GM19467 (cell line): ENCODE data around the gene HLA-DQB1.
"Not testable (repeated sequence)": the region's sequence is repeated elsewhere in the genome, so short reads cannot be mapped to it uniquely, and the experiment has no call there.

Experiments used
- ATAC-seq: cut with Tn5 transposase; IDR thresholded peaks from one replicate; pipeline ENCODE4 v1.9.1; 2021; ENCODE audit warnings: mild to moderate bottlenecking, moderate library complexity; ENCODE audit not compliant: unreplicated experiment

The HLA-DQB1 gene

GRCh38 chr6:32664354-32664753, 2.1 kb downstream of the HLA-DQB1 start:
- no peak for ATAC-seq

GRCh38 chr6:32662836-32663235, 3.6 kb downstream of the HLA-DQB1 start:
- ATAC-seq, result no peak

- ATAC-seq, result no peak
These were observed 4.4 kb downstream of the HLA-DQB1 start for GRCh38 chr6:32662099-32662498.

GRCh38 chr6:32659856-32660595, 6.4 kb downstream of the HLA-DQB1 start:
- ATAC-seq, result peak; percentile 86

GRCh38 chr6:32658268-32658897, 8.1 kb downstream of the HLA-DQB1 start:
- ATAC-seq, result no peak

GRCh38 chr6:32657819-32658218, 8.6 kb downstream of the HLA-DQB1 start:
- not testable (repeated sequence) for ATAC-seq

GRCh38 chr6:32657329-32657728, 9.1 kb downstream of the HLA-DQB1 start:
- not testable (repeated sequence) for ATAC-seq

- ATAC-seq, result no peak
These were observed 11.2 kb downstream of the HLA-DQB1 start for GRCh38 chr6:32655203-32655710.

GRCh38 chr6:32645047-32645703, 21.3 kb downstream of the HLA-DQB1 start:
- no peak for ATAC-seq

- ATAC-seq, result no peak
These were observed 22.6 kb downstream of the HLA-DQB1 start for GRCh38 chr6:32643904-32644303.

GRCh38 chr6:32642720-32643106, 23.7 kb downstream of the HLA-DQB1 start:
- no peak for ATAC-seq

GRCh38 chr6:32641785-32642719, 24.4 kb downstream of the HLA-DQB1 start:
- ATAC-seq, result not testable (repeated sequence)

GRCh38 chr6:32641122-32641521, 25.3 kb downstream of the HLA-DQB1 start:
- no peak for ATAC-seq

GRCh38 chr6:32639440-32640394, 26.7 kb downstream of the HLA-DQB1 start:
- no peak for ATAC-seq

- ATAC-seq, result no peak
These were observed 27.8 kb downstream of the HLA-DQB1 start for GRCh38 chr6:32638532-32639219.

GRCh38 chr6:32637883-32638282, 28.6 kb downstream of the HLA-DQB1 start:
- no peak for ATAC-seq

- no peak for ATAC-seq
These were observed 29.1 kb downstream of the HLA-DQB1 start, which contains the start of gene HLA-DQA1 for GRCh38 chr6:32637219-32637880. Gene HLA-DQA1, plus strand, starts transcription at chr6:32637406. Its CDS starts 53 bp downstream, at chr6:32637459.

- ATAC-seq, result no peak
These were observed 30.8 kb downstream of the HLA-DQB1 start for GRCh38 chr6:32635526-32636123.
